ENCODE measurements around the gene HAP1. TPM values are rescaled to one million over a fixed set of nuclear protein-coding genes. Genes with fewer than 3 reads are reported as not detected.

Gene HAP1
- total and polyA plus RNA-seq, 2 experiments from 2014 or later: 0.98 to 2.1 TPM

DNA sequence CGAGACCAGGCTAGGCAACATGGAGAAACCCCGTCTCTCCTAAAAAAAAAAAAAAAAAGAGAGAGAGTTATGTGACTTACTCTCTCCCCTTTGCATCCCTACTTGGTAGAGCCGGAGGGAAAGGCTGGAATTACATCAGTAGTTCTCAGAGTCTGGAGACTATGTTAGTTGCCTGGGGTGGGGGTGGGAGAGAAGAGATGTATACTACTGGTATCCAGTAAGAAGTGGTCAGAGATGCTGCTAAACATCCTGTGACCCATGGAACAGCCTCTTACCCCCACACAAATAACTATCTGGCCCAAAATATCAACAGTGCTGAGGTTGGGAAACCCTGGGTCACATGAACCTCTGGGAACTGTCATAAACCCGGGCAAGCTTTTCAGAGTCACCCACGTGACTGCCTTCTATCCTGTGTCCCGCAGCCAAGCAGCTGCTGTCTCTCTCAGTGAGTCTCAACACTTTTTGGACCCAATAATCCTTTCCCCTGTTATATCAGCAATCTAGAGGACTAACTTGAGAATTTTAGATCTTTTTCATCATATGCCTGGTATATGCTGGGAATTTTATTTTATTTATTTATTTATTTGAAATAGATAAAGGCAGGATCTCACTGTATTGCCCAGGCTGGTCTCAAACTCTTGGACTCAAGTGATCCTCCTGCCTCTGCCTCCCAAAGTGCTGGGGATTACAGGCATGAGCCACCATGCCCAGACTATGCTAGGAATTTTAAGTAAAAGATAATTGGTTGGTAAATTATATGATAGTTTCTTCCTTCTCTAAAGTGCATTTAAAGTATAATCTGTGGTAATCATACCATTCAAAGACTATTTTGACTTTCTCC, 37.1 kb downstream of the HAP1 start:
- Histone ChIP-seq H3K27ac (no peak overlapping the region), H3K27me3 (no peaks in the 10 kb centered on the region), H3K4me3 (no peak overlapping the region), H3K36me3 (peaks cover 7% of the 10 kb centered on the region), H3K9me3 (ENCODE audit: low read depth) (no peaks in the 10 kb centered on the region), H3K4me1 (ENCODE audit: low read depth) (no peaks in the 10 kb centered on the region)
- TF ChIP-seq, protein P1, sequence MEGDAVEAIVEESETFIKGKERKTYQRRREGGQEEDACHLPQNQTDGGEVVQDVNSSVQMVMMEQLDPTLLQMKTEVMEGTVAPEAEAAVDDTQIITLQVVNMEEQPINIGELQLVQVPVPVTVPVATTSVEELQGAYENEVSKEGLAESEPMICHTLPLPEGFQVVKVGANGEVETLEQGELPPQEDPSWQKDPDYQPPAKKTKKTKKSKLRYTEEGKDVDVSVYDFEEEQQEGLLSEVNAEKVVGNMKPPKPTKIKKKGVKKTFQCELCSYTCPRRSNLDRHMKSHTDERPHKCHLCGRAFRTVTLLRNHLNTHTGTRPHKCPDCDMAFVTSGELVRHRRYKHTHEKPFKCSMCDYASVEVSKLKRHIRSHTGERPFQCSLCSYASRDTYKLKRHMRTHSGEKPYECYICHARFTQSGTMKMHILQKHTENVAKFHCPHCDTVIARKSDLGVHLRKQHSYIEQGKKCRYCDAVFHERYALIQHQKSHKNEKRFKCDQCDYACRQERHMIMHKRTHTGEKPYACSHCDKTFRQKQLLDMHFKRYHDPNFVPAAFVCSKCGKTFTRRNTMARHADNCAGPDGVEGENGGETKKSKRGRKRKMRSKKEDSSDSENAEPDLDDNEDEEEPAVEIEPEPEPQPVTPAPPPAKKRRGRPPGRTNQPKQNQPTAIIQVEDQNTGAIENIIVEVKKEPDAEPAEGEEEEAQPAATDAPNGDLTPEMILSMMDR (IDR thresholded peaks at IDR 0.05; ENCODE audit: low read depth, low read length): no peak
- peak in 1 of 2 donors; percentile 85 for DNase-seq (ENCODE audit: low read depth in 1 of 2, low spot score in 1 of 2)

DNA sequence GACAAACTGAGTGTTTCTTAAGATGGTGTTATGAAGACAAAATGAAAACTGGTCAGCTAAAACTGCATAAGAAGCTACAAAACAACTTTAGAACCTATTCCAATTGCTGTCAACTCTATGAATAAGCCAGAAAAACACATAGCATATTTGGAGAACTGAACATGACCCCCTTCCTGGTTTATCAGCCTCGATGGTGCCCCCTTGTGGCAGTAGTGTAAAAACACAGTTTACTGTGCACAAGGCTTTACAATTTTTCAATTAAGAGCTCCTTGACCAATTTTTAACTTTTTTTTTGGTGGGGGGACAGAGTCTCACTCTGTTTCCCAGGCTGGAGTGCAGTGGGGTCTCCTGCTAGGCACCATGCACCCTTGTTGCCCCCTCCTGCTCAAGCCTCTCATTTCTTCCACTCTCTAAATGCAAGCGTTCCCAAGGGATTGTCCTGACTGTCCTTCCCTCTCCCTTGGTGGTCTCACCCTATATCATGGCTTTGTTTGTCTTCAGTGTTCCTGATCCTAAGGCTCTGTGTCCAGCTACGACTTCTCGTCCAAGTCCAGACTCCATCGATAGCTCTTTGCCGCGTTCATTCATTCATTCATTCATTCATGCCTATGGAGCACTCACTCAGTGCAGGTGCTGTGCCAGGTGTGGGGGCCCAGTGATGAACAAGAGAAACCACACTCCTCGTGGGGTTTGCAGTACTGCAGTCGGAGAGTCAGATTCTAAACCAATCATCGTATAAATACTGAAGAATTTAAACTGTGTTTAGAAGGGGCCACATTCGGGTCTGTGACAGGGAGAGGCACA, 38.3 kb downstream of the HAP1 start:
- Histone ChIP-seq H3K4me1 (ENCODE audit: low read depth) (no peaks in the 10 kb centered on the region), H3K36me3 (peaks cover 19% of the 10 kb centered on the region), H3K27me3 (no peaks in the 10 kb centered on the region), H3K27ac (no peak overlapping the region), H3K4me3 (no peak overlapping the region), H3K9me3 (ENCODE audit: low read depth) (no peaks in the 10 kb centered on the region)
- DNase-seq (ENCODE audit: low read depth in 1 of 2, low spot score in 1 of 2): peak; percentile 87 to 90
- TF ChIP-seq, protein P1 (IDR thresholded peaks at IDR 0.05; ENCODE audit: low read depth, low read length): peak; percentile 86

DNA sequence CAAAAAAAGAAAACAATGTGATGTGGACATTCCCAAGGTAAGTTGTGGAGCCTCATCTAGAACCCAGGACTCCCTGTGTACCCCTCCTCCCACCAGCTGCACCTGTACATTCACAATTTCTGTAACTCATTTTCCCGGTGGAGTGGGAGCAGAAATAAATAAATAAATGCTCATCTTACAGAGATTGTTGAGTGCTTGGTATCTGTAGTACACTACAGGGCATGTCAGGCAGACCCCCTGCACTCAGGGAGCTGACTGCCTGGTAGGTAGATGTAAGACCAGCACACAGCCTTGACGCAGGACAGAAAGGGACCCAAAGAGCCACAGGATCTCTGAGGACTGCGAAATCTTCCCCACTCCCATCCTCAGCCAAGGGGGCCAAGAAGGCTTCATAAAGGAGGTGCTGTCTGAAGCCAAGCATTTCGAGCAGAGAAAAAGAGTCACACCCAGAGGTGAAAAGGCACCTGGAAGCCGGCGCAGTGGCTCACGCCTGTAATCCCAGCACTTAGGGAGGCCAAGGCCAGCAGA, 39.2 kb downstream of the HAP1 start:
- Histone ChIP-seq H3K9me3 (ENCODE audit: low read depth) (no peaks in the 10 kb centered on the region), H3K27ac (peak overlapping the region; percentile 18), H3K36me3 (peaks cover 29% of the 10 kb centered on the region), H3K27me3 (no peaks in the 10 kb centered on the region), H3K4me3 (no peak overlapping the region), H3K4me1 (ENCODE audit: low read depth) (peaks cover 3% of the 10 kb centered on the region)
- DNase-seq (ENCODE audit: low read depth in 1 of 2, low spot score in 1 of 2): no peak
- TF ChIP-seq, protein P1 (IDR thresholded peaks at IDR 0.05; ENCODE audit: low read depth, low read length): no peak

DNA sequence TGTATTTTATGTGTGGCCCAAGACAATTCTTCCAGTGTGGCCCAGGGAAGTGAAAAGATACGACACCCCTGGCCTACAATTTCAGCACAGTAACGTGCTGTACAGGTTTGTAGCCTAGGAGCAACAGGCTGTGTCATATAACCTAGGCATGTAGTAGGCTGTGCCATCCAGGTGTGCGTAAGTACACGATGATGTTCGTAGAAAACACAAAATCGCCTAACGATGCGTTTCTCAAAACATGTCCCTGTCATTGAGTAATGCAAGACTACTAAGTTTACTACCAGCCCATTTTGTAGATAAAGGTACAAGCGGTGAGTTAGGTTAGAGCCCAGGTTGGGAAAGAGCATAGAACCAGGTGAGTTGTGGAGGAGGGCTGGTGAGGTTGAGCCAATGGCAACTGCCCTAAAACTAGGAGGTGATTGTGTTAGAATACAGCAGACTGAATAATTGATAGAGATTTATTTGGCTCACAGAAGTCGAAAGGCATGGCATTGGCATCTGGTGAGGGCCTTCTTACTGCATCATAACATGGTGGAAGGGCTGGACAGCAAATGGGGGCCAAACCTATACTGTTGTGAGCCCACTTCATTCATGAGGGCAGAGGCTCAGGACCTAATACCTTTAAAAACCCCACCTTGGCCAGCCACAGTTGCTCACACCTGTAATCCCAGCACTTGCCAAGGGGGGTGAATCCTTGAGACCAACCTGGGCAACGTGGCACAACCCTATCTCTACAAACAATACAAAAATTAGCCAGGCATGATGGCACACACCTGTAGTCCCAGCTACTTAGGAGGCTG, 41.5 kb downstream of the HAP1 start:
- TF ChIP-seq, protein P1 (IDR thresholded peaks at IDR 0.05; ENCODE audit: low read depth, low read length): no peak
- H3K4me3 ChIP-seq: no peak overlapping the region
- peaks cover 35% of the 10 kb centered on the region for H3K36me3 ChIP-seq

More for the DNA sequence above, 41.5 kb downstream of the HAP1 start:
- no peak for DNase-seq (ENCODE audit: low read depth in 1 of 2, low spot score in 1 of 2)
- H3K9me3 ChIP-seq (ENCODE audit: low read depth): no peaks in the 10 kb centered on the region
- H3K27me3 ChIP-seq: no peaks in the 10 kb centered on the region
- H3K4me1 ChIP-seq (ENCODE audit: low read depth): peaks cover 7% of the 10 kb centered on the region
- peak overlapping the region; percentile 29 for H3K27ac ChIP-seq
